PFSK-1 (cell line): ENCODE data around the gene FAM98B.

Source experiments
- FOXP2 ChIP-seq: optimal IDR thresholded peaks from 2 replicates; pipeline ENCODE3; 2011; ENCODE audit warnings: borderline replicate concordance, control low read depth, inconsistent platforms; ENCODE audit not compliant: insufficient read depth; ENCODE audit errors: extremely low read length, extremely low read depth
- POLR2AphosphoS5 ChIP-seq: IDR thresholded peaks from 2 replicates; pipeline ENCODE4 v1.6.1; 2012; ENCODE audit warnings: low read depth, mild to moderate bottlenecking, control low read depth, low read length, moderate library complexity
- REST ChIP-seq, 2 experiments: IDR thresholded peaks; 2 replicates each; pipeline versions ENCODE4 v1.6.1 to v1.8.0; 2011 to 2012; ENCODE audit warnings: low read depth in 2 of 2, low read length in 2 of 2, control low read depth in 1 of 2, inconsistent platforms in 1 of 2, mild to moderate bottlenecking in 1 of 2, moderate library complexity in 1 of 2; ENCODE audit not compliant: insufficient read depth in 1 of 2
- SIN3A ChIP-seq: IDR thresholded peaks from 2 replicates; pipeline ENCODE4 v1.6.1; 2012; ENCODE audit warnings: mild to moderate bottlenecking, low read length, moderate library complexity, borderline replicate concordance; ENCODE audit not compliant: insufficient read depth
- TAF1 ChIP-seq: IDR thresholded peaks from 2 replicates; pipeline ENCODE4 v1.6.1; 2012; ENCODE audit warnings: low read length, control low read depth, borderline replicate concordance; ENCODE audit not compliant: insufficient read depth

The FAM98B gene

DNA sequence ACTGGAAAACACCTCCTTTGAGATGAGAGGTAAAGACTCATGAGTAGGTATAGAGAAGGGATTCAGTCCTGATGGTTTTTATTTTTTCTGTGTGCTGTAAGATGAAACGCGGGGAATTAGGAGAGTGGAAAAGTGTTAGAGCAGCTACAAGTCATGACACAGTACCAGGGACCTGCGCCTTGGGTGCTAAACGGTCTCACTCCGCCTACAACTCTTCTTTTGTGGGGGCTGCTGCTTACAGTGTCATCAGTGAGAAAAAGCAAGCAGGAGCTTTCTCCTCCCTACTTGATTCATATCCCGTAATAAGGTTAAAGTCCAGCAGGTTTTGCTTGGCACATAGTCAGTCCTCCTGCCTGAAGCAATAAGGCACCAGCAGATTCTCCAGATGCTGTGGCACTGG, 71.6 kb downstream of the FAM98B start:
- no peak for TF ChIP-seq POLR2AphosphoS5
- no peak for TF ChIP-seq FOXP2
- TF ChIP-seq SIN3A: no peak
- no peak for TF ChIP-seq REST (IDR thresholded peaks at IDR 0.05; ENCODE audit: insufficient read depth in 1 of 2, low read depth in 2 of 2, low read length in 2 of 2)
- no peak for TF ChIP-seq TAF1

DNA sequence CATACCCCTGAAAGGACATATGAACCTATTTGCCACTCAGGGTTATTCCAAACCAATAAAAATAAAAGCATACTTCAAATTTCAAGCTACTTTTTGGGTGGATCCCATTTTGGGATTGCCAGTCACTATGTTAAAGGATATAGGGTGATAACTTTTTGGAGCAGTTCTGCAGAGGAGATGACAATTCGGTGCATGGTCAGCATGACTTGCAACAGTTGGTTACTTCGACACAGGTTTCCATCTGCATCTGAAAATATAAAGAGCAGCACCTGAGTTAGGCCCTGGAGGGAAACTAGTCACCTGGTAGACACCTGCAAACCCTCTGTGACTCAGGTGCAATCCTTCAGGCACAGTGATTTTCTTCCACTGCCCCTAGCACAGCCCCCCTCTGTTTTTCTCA, 72.2 kb downstream of the FAM98B start:
- no peak for TF ChIP-seq SIN3A
- no peak for TF ChIP-seq POLR2AphosphoS5
- no peak for TF ChIP-seq REST (IDR thresholded peaks at IDR 0.05; ENCODE audit: insufficient read depth in 1 of 2, low read depth in 2 of 2, low read length in 2 of 2)
- TF ChIP-seq TAF1: no peak
- TF ChIP-seq FOXP2: no peak

GRCh38 chr15:38528294-38528693, 74.4 kb downstream of the FAM98B start:
- TF ChIP-seq TAF1 (no peak), REST (IDR thresholded peaks at IDR 0.05; ENCODE audit: insufficient read depth in 1 of 2, low read depth in 2 of 2, low read length in 2 of 2) (no peak), SIN3A (no peak; the same call in 1 of the 2 replicates), FOXP2 (no peak), POLR2AphosphoS5 (no peak)

- no peak for TF ChIP-seq SIN3A
- TF ChIP-seq REST (IDR thresholded peaks at IDR 0.05; ENCODE audit: insufficient read depth in 1 of 2, low read depth in 2 of 2, low read length in 2 of 2): no peak
- no peak for TF ChIP-seq FOXP2
- no peak for TF ChIP-seq TAF1
- TF ChIP-seq POLR2AphosphoS5: no peak
Measured at GRCh38 chr15:38530113-38530512, 76.2 kb downstream of the FAM98B start.

DNA sequence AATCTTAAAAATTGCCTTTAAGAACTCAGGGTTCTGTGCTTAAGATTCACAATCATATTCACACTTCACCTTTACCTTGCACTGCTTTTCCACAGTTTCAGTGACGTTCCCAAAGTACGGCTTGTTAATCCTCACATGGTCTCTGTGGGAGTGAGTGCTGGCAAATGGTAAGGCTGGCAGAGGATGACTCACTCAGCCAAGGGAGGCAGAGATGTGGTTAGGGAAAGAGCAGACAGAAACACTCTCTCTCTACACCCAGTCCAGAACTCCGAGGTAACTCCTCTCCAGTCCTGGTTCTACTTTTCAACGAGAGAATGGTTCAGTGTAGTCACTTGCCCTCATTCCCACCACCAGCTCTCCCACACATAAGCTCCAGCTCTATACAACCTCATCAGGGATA, 77.6 kb downstream of the FAM98B start:
- no peak for TF ChIP-seq TAF1
- TF ChIP-seq FOXP2: no peak
- TF ChIP-seq SIN3A: no peak
- no peak for TF ChIP-seq POLR2AphosphoS5
- no peak for TF ChIP-seq REST (IDR thresholded peaks at IDR 0.05; ENCODE audit: insufficient read depth in 1 of 2, low read depth in 2 of 2, low read length in 2 of 2)
